Heart left ventricle (tissue), 16 donors: ENCODE results near the gene DHRS1. TPM values are rescaled to one million over a fixed set of nuclear protein-coding genes. Genes with fewer than 3 reads are reported as not detected.
"Not testable (repeated sequence)": the region's sequence is repeated elsewhere in the genome, so short reads cannot be mapped to it uniquely, and the experiment has no call there.

ENCODE experiments used
- ATAC-seq, 4 donors: fragments of 200-7000 bp; cut with Tn5 transposase; one replicate each; pipeline ENCODE4 v1.9.1; 2020 to 2022; ENCODE audit warnings: moderate library complexity in 4 of 4, mild to moderate bottlenecking in 3 of 4, moderate number of reproducible peaks in 1 of 4
- DNase-seq, 5 donors: peaks; one replicate each; pipeline ENCODE4 v3.0.0-alpha.2; 2020
- H3K27ac ChIP-seq, 12 donors: fragments of 200-600 bp; sonication (generic) in 4 of 12; one replicate each; pipeline versions ENCODE4 v1.5.0 to v1.8.0; 2016 to 2022; ENCODE audit warnings: mild to moderate bottlenecking in 2 of 12
- H3K27me3 ChIP-seq, 9 donors: fragments of 200-600 bp; sonication (generic) in 2 of 9; one replicate each; pipeline versions ENCODE4 v1.5.1 to v1.8.0; 2016 to 2022; ENCODE audit warnings: mild to moderate bottlenecking in 3 of 9
- H3K36me3 ChIP-seq, 9 donors: fragments of 200-600 bp; sonication (generic) in 2 of 9; one replicate each; pipeline versions ENCODE4 v1.5.0 to v1.8.0; 2018 to 2022; ENCODE audit warnings: mild to moderate bottlenecking in 2 of 9
- H3K4me1 ChIP-seq, 12 donors: fragments of 200-600 bp; sonication (generic) in 4 of 12; one replicate each; pipeline versions ENCODE4 v1.5.0 to v1.8.0; 2016 to 2022; ENCODE audit warnings: mild to moderate bottlenecking in 3 of 12
- H3K4me3 ChIP-seq, 12 donors: fragments of 200-600 bp; sonication (generic) in 4 of 12; one replicate each; pipeline versions ENCODE4 v1.5.0 to v1.8.0; 2017 to 2022; ENCODE audit warnings: mild to moderate bottlenecking in 9 of 12, moderate library complexity in 4 of 12
- H3K9me3 ChIP-seq, 12 donors: fragments of 200-600 bp; sonication (generic) in 4 of 12; one replicate each; pipeline versions ENCODE4 v1.5.0 to v1.8.0; 2016 to 2022; ENCODE audit warnings: mild to moderate bottlenecking in 1 of 12
- POLR2A ChIP-seq, 2 donors: fragments of 450-650 bp; IDR thresholded peaks; one replicate each; pipeline ENCODE4 v1.6.1; 2017; ENCODE audit warnings: antibody characterized with exemption in 2 of 2, mild to moderate bottlenecking in 2 of 2, moderate library complexity in 2 of 2
- WGBS, 4 donors: extraction: QIAGEN DNeasy Blood & Tissue Kit in 2 of 4; methylation state at CpG; one replicate each; pipeline versions ENCODE4 v1.1.5 to v1.1.7; 2013 to 2018; 5-methylcytosine and 5-hydroxymethylcytosine counted together
- intact Hi-C, 10 donors: fragments of 100-400 bp; cut with DNase I; formaldehyde crosslinking; loops; one replicate each; pipeline versions ENCODE4 v1.11.1 to v1.14.2; 2022
- polyA plus RNA-seq, 2 donors: library from polyadenylated mRNA; stranded (reverse); fragments of 200-250 nt; gene quantifications; one replicate each; pipeline ENCODE4 v1.2.3, GENCODE V29; 2013
- total RNA-seq, 9 donors: library from RNA; depleted of rRNA in 2 of 9; stranded (reverse); fragments of >200 nt in 2 of 9; fragmentation: NEBNext Ultra II Directional in 3 of 9; extraction: Animal tissue kit (Norgen Biotek cat#: 25700) in 3 of 9; gene quantifications; one replicate each; pipeline versions ENCODE4 v1.1.0 to v1.2.4, GENCODE V29; 2016 to 2023
- TF ChIP-seq, protein P1 (sequence below), 12 donors: fragments of 200-600 bp; sonication (generic) in 4 of 12; IDR thresholded peaks; one replicate each; pipeline versions ENCODE4 v1.5.0 to v1.8.0; 2018 to 2022; ENCODE audit warnings: antibody characterized with exemption in 12 of 12, mild to moderate bottlenecking in 5 of 12
- donor health status: ischemic (EF 13 %, LVEDD 7.1; RV severe dilation, severe dysfunction).
- donor health status: healthy with polysubstance abuse.
- donor health status: DM: no; HTN: yes; CAD: no.
- donor health status: DM: no; HTN: no; CAD: no.
- donor health status: ischemic (EF 25% LVEDD 6.9; RV normal size, moderate dysfunction).
- donor health status: ischemic (EF 25% LVEDD 5.7; RV mildly dilated, moderate dysfunction).
- donor health status: healthy.
- donor health status: DM: yes; HTN: yes; CAD: no.
- donor health status: ischemic (EF 35%, LVEDD 5.7; RV mildly dilated, moderate dysfunction).
- donor health status: nonischemic (EF 11% LVEDD 7.7; RV severe dilation, severe dysfunction).
- donor health status: DM: yes; HTN: yes; CAD: no.
- donor health status: PGD.
- donor health status: ischemic (EF 29% LVEDD 5.4; RV normal size, mild dysfunction).
- donor health status: nonischemic (EF 23%, LVEDD 6.1; RV moderate dilation, normal function).

The DHRS1 gene
- total and polyA plus RNA-seq, 11 donors = 5.5 to 18.1 (median 10.7) TPM

GRCh38 chr14:24249230-24250021, 50.2 kb downstream of the DHRS1 start:
- intact Hi-C loops = loop anchor here in 4 of 10 donors (2.0 to 10.0 kb wide), 2 partner anchors 41 to 185 kb away; no protein-coding TSS in a partner anchor
- WGBS, 4 donors = 78 to 80% (median 79%) methylated on average over 10 to 13 of the region's 13 CpGs
- Histone ChIP-seq H3K4me1 (peaks cover 0 to 30% (median 0%) of the 10 kb centered on the region in 12 donors), H3K4me3 (no peak overlapping the region), H3K27ac (no peak overlapping the region), H3K9me3 (no peaks in the 10 kb centered on the region), H3K27me3 (no peaks in the 10 kb centered on the region), H3K36me3 (peaks cover 0 to 9% (median 0%) of the 10 kb centered on the region in 9 donors)
- TF ChIP-seq POLR2A (IDR thresholded peaks at IDR 0.05) = no peak
- TF ChIP-seq, protein P1, sequence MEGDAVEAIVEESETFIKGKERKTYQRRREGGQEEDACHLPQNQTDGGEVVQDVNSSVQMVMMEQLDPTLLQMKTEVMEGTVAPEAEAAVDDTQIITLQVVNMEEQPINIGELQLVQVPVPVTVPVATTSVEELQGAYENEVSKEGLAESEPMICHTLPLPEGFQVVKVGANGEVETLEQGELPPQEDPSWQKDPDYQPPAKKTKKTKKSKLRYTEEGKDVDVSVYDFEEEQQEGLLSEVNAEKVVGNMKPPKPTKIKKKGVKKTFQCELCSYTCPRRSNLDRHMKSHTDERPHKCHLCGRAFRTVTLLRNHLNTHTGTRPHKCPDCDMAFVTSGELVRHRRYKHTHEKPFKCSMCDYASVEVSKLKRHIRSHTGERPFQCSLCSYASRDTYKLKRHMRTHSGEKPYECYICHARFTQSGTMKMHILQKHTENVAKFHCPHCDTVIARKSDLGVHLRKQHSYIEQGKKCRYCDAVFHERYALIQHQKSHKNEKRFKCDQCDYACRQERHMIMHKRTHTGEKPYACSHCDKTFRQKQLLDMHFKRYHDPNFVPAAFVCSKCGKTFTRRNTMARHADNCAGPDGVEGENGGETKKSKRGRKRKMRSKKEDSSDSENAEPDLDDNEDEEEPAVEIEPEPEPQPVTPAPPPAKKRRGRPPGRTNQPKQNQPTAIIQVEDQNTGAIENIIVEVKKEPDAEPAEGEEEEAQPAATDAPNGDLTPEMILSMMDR (IDR thresholded peaks at IDR 0.05) = no peak
- no peak for DNase-seq
- ATAC-seq = peak in 1 of 4 donors; percentile 13

- WGBS, 4 donors = 71 to 79% (median 73%) methylated on average over 7 of the region's 7 CpGs
- intact Hi-C loops = loop anchor here in 4 of 10 donors (10.0 kb wide), 1 partner anchor 187 kb away; no protein-coding TSS in a partner anchor
- Histone ChIP-seq H3K4me1 (peaks cover 0 to 40% (median 6%) of the 10 kb centered on the region in 12 donors), H3K4me3 (no peak overlapping the region), H3K9me3 (no peaks in the 10 kb centered on the region), H3K36me3 (no peaks in the 10 kb centered on the region), H3K27me3 (no peaks in the 10 kb centered on the region), H3K27ac (peak overlapping the region in 1 of 12 donors; percentile 80)
- ATAC-seq (no peak), DNase-seq (no peak)
- TF ChIP-seq POLR2A (IDR thresholded peaks at IDR 0.05) = no peak
- TF ChIP-seq, protein P1 (IDR thresholded peaks at IDR 0.05) = no peak
Observed at GRCh38 chr14:24247422-24247821, 52.2 kb downstream of the DHRS1 start.

DNA sequence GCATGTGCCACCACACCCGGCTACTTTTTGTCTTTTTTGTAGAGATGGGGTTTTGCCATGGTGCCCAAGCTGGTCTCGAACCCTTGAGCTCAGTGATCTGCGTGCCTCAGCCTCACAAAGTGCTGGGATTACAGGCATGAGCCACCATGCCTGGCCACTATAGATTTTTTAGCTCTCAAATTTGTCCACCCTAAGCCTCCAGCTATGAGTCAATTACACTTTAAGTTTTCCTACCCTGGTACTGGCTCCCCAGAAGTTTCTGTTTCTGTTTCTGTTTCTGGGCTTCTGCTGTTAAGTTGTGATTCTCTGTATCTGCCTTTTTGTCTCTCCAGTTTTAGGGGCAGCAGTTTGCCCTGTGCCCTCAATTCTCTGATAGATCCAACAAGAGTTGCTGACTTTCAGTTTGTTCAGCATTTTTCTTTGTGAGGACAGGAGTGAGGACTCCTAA, 52.8 kb downstream of the DHRS1 start:
- H3K4me1 ChIP-seq = peaks cover 0 to 36% (median 8%) of the 10 kb centered on the region in 12 donors
- H3K4me3 ChIP-seq = no peak overlapping the region
- DNase-seq (no peak), ATAC-seq (no peak)
- intact Hi-C loops = loop anchor here in 4 of 10 donors (10.0 kb wide), 1 partner anchor 188 kb away; no protein-coding TSS in a partner anchor
- TF ChIP-seq, protein P1 (IDR thresholded peaks at IDR 0.05) = no peak
- no peak for TF ChIP-seq POLR2A (IDR thresholded peaks at IDR 0.05)
- H3K27me3 ChIP-seq = no peaks in the 10 kb centered on the region
- no peaks in the 10 kb centered on the region for H3K9me3 ChIP-seq
- H3K36me3 ChIP-seq = no peaks in the 10 kb centered on the region
- H3K27ac ChIP-seq = peak overlapping the region in 1 of 12 donors; percentile 80
- WGBS, 4 donors = 79 to 92% (median 88%) methylated on average over 3 of the region's 3 CpGs

GRCh38 chr14:24245350-24245749, 54.2 kb downstream of the DHRS1 start:
- H3K27ac ChIP-seq, H3K27me3 ChIP-seq, H3K9me3 ChIP-seq, H3K4me3 ChIP-seq, DNase-seq, ATAC-seq: not testable (repeated sequence)
- Histone ChIP-seq H3K4me1 (peaks cover 9 to 39% (median 22%) of the 10 kb centered on the region in 12 donors), H3K36me3 (peaks cover 0 to 12% (median 10%) of the 10 kb centered on the region in 9 donors)
- intact Hi-C loops = loop anchor here in 5 of 10 donors (2.0 to 10.0 kb wide), 2 partner anchors 25 to 189 kb away; partner anchors contain the start of gene RABGGTA (in 1 of the 5)
- 91 to 94% (median 93%) methylated on average over 11 of the region's 11 CpGs for WGBS, 4 donors
